Measurements from ENCODE around the gene SRBD1.

GRCh38 chr2:45390861-45391260 is 220.2 kb downstream of the SRBD1 start:
- no peak for TF ChIP-seq CTCF (conservative IDR thresholded peaks at IDR 0.05 in 1 of 2, IDR thresholded peaks at IDR 0.05 in 1 of 2; ENCODE audit: extremely low read depth in 1 of 2, insufficient read depth in 1 of 2, low read depth in 1 of 2, low read length in 2 of 2)
- no peak for TF ChIP-seq EZH2 (IDR thresholded peaks at IDR 0.05; ENCODE audit: borderline replicate concordance, low read length)
